ENCODE results near the gene SERP2. TPM values are rescaled to one million over a fixed set of nuclear protein-coding genes. Genes with fewer than 3 reads are reported as not detected.

Gene SERP2
- total and polyA plus RNA-seq, 9 of the 15 experiments (the other 6 are each of a cell fraction or from before 2014, with no cell fraction given), result 0.13 TPM; not detected in 8

DNA sequence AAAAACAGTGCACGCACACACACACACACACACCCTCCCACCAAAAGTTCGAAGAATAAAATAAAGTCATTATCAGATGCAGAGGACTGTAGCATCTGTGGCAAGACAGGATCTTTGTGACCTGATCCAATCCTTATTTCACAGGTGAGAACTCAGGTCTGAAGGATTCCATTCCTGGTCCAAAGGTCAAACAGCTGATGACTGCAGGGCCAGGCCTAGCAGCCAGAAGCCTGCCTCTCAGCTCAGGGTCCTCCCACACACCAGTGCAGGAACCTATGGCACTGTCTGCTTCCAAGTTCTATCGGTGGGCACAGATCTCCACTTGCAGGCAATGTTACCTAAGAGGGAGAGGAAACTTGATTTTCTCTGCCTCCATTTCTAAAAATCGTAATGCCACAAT lies 57.5 kb downstream of the SERP2 start:
- peaks cover 15% of the 10 kb centered on the region; the same call in 2 of the 3 replicates for H3K36me3 ChIP-seq (ENCODE audit: control insufficient read depth, insufficient read depth, low read length)
- ATAC-seq (no peak), FAIRE-seq (no peak), DNase-seq (ENCODE audit: extremely low read depth in 1 of 4, low spot score in 3 of 4) (no peak)
- H3K79me2 ChIP-seq (ENCODE audit: control insufficient read depth, insufficient read depth, low read length), result peaks cover 14% of the 10 kb centered on the region
- intact Hi-C loops (cut with micrococcal nuclease) (loop anchor here (10.0 kb wide), 1 partner anchor 96 kb away; no protein-coding TSS in a partner anchor), in situ Hi-C loops (cut with MboI) (no loop called here)
- H2AFZ ChIP-seq (ENCODE audit: low read depth, low read length), result no peak overlapping the region
- peaks cover 5 to 8% of the 10 kb centered on the region in 2 experiments; a peak in 2 of 5 replicates for H3K4me1 ChIP-seq (replicated peaks in 1 of 2; ENCODE audit: control insufficient read depth in 2 of 2, insufficient read depth in 2 of 2, low read length in 2 of 2)
- no peak for TF ChIP-seq ZNF512 (tag; IDR thresholded peaks at IDR 0.05)
- TF ChIP-seq, protein P1, sequence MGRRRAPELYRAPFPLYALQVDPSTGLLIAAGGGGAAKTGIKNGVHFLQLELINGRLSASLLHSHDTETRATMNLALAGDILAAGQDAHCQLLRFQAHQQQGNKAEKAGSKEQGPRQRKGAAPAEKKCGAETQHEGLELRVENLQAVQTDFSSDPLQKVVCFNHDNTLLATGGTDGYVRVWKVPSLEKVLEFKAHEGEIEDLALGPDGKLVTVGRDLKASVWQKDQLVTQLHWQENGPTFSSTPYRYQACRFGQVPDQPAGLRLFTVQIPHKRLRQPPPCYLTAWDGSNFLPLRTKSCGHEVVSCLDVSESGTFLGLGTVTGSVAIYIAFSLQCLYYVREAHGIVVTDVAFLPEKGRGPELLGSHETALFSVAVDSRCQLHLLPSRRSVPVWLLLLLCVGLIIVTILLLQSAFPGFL (CRISPR knock-in tag; IDR thresholded peaks at IDR 0.05), result no peak
- no peak for TF ChIP-seq NCOA4 (IDR thresholded peaks at IDR 0.05; ENCODE audit: partially characterized antibody)
- TF ChIP-seq PBX2 (CRISPR knock-in tag; IDR thresholded peaks at IDR 0.05; ENCODE audit: low read depth), result no peak
- no peak for TF ChIP-seq PBX2 (tag; conservative IDR thresholded peaks at IDR 0.05; ENCODE audit: low read depth)
- no peak for TF ChIP-seq SIN3A (IDR thresholded peaks at IDR 0.05; ENCODE audit: borderline replicate concordance in 2 of 2, control insufficient read depth in 1 of 2, low read depth in 2 of 2, low read length in 2 of 2)
- TF ChIP-seq CREM (IDR thresholded peaks at IDR 0.05; ENCODE audit: low read depth), result no peak
- TF ChIP-seq STAT5B (CRISPR knock-in tag; IDR thresholded peaks at IDR 0.05), result no peak
- no peak for TF ChIP-seq NFYB (IDR thresholded peaks at IDR 0.05; ENCODE audit: extremely low read depth, insufficient read length)
- no peak for TF ChIP-seq HNRNPL (IDR thresholded peaks at IDR 0.05; ENCODE audit: low read depth, low read length)
- TF ChIP-seq CTBP1 (IDR thresholded peaks at IDR 0.05; ENCODE audit: borderline replicate concordance), result no peak
- TF ChIP-seq BRD9 (IDR thresholded peaks at IDR 0.05; ENCODE audit: low read depth, partially characterized antibody), result no peak
- H3K4me3 ChIP-seq, result no peak overlapping the region
- BruUV-seq (replicated peaks), result no TSS peak
- ChIA-PET CTCF (ENCODE audit: low intra/inter-chr PET ratio) (no interaction called here), POLR2A (interaction anchor here (1.3 kb wide), 1 partner anchor 13 kb away, joined by 4 read pairs; no protein-coding TSS in a partner anchor)
- no peaks in the 10 kb centered on the region for H3K9me1 ChIP-seq (ENCODE audit: control insufficient read depth, insufficient read depth, low read length)
- 69% methylated on average over 4 of the region's 4 CpGs for WGBS (ENCODE audit: insufficient coverage, low coverage, missing lambda C conversion rate)
- no peaks in the 10 kb centered on the region for H3K9me3 ChIP-seq (replicated peaks; ENCODE audit: control insufficient read depth, insufficient read depth, low read depth, low read length)
- no peak overlapping the region for H3K4me2 ChIP-seq (ENCODE audit: insufficient read depth, low read length)
- no peaks in the 10 kb centered on the region for H3K27me3 ChIP-seq (ENCODE audit: control insufficient read depth in 2 of 2, insufficient read depth in 2 of 2, low read length in 2 of 2)
- no peak overlapping the region for H3K9ac ChIP-seq (ENCODE audit: insufficient read depth in 1 of 2, low read depth in 2 of 2, low read length in 2 of 2)
- no peak overlapping the region for H3K27ac ChIP-seq (ENCODE audit: extremely low read depth, low read depth, low read length)
- no peaks in the 10 kb centered on the region for H4K20me1 ChIP-seq (replicated peaks; ENCODE audit: control insufficient read depth, insufficient read depth, low read length)

Data from K562 (cell line).